ENCODE measurements around the gene MAP6D1.

Gene MAP6D1

GRCh38 chr3:183825456-183826161 lies at the start of gene MAP6D1:
MAP6D1 (minus strand) TSS chr3:183825577; CDS start chr3:183825547, 30 bp downstream.
- DNase-seq (ENCODE audit: low read depth in 2 of 2) = peak in 1 of 2 experiments; percentile 28

DNA sequence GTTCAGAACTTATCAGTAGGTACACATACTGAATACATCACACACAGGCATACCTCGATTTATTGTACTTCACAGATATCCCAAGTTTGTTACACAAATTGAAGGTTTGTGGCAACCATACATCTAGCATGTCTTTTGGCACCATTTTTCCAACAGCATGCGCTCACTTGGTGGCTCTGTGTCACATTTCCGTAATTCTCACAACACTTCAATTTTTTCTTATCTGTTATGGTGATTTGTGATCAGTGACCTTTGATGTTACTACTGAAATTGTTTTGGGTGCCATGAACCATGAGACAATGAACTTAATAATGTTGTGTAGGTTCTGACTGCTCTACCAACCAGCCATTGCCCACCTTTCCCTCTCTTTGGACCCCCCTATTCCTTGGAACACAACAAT lies 48.5 kb upstream of the MAP6D1 start:
- no peak for DNase-seq (ENCODE audit: low read depth in 2 of 2)

DNA sequence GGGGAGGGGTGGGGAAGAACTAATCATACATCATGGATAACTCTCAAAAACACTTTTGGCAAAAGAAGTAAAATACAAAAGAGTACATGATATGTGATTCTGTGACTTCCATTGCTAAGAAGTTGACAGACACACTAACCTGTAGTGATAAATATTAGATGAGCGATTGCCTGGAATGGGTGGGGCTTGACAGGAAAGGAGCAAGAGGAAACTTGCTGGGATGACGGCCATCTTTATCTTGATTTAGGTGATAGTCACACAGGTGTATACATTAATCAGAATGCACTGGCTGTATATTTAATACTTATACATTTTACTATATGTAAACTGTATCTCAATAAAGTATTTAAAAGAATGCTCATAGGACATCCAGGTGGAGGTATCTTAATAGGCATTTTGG lies 46.2 kb upstream of the MAP6D1 start:
- no peak for DNase-seq (ENCODE audit: low read depth in 2 of 2)

- DNase-seq (ENCODE audit: low read depth in 2 of 2) = no peak
These were observed 45.2 kb upstream of the MAP6D1 start for GRCh38 chr3:183870563-183870962.

GRCh38 chr3:183868796-183869195 lies 43.4 kb upstream of the MAP6D1 start:
- no peak for DNase-seq (ENCODE audit: low read depth in 2 of 2)

DNA sequence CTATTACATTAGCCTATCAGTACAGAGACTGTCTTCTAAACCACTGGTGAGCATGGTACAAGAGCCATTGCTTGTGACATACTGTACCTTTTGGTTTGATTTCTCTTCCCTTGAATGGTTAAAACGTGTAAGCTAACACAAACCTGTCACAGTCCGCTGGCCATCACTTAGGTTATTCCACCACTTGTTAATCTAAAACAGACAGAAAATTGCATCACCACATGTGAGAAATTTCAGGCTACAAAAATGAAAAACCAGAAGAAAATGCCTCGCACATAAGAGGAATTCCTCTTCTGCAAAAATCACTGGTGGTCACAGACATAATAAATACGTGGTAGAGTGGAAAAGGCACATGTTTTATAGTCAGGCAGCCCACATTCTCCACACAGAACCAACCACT lies 37.2 kb upstream of the MAP6D1 start:
- DNase-seq (ENCODE audit: low read depth in 2 of 2) = no peak

GRCh38 chr3:183857863-183858262 lies 32.5 kb upstream of the MAP6D1 start:
- DNase-seq (ENCODE audit: low read depth in 2 of 2) = no peak

DNA sequence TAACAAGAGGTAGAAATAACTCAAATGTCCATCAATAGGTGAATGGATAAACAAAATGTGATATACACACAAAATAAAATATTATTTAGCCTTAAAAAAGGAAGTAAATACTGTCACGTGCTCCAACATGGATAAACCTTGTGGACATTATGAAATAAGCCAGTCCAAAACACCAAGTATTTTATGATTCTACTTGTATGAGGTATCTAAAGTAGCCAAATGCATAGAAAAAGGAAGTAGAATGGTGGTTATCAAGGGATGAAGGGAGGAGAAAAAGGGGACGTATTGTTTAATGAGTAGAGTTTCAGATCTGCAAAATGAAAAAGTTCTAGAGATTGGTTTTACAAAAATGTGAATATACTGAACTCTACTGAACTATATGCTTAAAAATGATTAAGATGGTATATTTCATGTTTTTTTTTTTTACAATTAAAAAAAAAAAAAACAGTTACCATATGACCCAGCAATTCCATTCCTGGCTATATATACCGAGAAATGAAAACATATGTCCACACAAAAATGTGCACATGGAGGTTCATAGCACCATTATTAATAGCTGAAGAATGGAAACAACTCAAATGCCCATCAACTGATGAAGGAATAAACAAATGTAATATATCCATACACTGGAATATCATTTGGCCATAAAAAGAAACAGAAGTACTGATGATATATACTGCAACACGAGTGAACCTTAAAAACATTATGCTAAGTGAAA lies 29.1 kb upstream of the MAP6D1 start:
- DNase-seq (ENCODE audit: low read depth in 2 of 2) = no peak

DNA sequence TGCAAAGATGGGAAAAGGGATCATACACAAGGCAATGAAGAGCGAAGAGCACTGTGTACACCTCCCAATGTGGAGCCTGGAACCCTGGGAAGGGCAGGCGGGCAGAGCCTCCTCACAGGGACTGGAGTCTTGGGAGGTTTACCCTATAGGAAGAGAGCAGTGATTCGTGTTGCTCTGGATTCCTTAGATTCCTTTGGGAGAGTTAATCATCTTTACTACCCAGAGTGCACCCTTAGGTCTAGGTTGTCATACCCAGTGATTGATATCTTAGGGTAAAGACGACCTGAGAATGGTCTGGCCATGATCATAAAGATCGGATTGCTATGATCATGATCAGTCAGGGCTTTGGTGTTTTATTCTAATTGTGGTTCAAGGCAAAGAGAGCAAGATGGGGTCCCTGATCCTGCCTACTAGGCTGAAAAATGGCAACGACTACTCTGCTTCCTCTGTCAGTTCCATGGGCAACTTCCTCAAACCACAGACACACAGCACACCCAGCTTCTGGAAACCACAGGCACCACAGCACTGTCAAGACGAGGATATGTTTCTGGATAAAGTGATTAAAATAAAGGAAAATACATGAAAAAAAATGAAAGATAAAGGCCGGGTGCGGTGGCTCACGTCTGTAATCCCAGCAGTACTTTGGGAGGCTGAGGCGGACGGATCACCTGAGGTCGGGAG lies 20.4 kb upstream of the MAP6D1 start:
- no peak for DNase-seq (ENCODE audit: low read depth in 2 of 2)

DNA sequence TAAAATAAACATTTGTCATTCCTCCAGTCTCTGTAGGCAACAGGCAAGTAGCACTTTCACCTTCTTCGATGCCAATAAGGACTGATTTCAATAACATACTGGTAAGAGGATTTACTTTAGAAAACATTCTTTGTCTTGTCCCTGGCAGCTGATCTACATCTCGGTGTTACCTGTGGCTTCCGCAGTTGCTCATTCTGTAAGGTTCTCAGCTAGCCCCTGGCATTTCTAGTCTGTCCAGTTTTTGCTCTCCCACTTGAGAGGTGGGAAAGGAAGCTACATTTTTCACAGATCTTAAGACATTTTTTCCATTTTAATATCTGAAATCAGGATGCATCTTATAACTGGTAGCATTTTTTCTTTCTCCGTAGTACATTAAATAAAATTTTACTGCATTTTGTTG lies 19.7 kb upstream of the MAP6D1 start:
- no peak for DNase-seq (ENCODE audit: low read depth in 2 of 2)

DNA sequence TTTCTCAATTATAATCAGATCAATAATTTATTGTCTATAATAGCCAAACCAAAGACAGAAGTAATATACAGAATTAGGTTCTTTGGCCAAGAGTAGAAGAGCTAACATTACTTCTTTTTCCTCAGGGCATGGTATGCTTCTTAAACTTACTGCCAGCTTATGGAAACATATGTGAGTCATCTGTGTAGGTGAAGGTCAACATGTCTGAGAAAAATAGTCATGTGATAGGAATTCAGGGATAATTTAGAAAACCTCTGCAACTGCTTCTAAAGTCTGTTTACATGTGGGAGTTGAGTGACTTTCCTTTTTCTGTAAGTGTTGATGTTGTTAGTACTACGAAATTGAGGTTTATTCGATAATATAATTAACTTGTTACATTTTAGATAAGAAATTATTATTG lies 19.2 kb upstream of the MAP6D1 start:
- no peak for DNase-seq (ENCODE audit: low read depth in 2 of 2)

GRCh38 chr3:183839751-183840150 lies 14.4 kb upstream of the MAP6D1 start:
- no peak for DNase-seq (ENCODE audit: low read depth in 2 of 2)

- no peak for DNase-seq (ENCODE audit: low read depth in 2 of 2)
These were observed 12.5 kb upstream of the MAP6D1 start for GRCh38 chr3:183837894-183838293.

DNA sequence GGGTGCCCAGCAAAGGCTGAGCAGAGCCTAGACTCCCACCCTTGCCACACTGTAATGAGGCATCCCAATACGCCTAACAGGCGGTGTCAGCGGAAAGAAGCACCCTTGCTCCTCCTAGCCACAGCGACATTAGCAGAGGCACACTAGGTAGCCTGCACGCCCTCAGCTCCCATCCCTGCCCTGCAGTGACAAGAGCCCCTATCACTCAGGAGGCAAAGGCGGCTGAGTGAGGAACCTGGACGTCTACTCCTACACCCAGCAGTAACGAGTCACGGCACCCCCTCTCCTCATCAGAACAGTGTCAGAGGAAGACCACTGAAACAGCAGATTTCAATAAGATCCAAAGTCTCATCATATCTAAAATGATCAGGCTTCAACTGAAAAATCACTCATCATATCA lies 12.0 kb upstream of the MAP6D1 start:
- DNase-seq (ENCODE audit: low read depth in 2 of 2) = no peak

DNA sequence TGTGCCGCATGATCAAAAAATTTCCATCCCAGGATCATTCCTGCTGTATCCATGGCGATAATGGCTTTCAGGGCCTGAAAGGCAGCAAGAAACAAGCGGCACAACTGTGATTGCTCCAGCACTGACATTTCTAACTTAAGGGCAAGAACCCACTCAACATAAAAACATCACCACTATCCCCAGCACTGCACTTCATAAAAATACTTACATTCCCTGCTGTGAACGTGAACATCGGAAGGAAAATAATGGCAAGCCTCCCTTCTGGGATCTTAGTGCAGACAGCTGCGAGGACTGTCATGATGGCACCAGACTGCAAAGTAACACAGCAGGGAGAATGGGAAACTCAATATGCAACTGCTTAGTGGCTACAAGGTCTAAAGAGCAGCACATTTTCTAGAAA lies 8.1 kb upstream of the MAP6D1 start:
- DNase-seq (ENCODE audit: low read depth in 2 of 2) = no peak

DNA sequence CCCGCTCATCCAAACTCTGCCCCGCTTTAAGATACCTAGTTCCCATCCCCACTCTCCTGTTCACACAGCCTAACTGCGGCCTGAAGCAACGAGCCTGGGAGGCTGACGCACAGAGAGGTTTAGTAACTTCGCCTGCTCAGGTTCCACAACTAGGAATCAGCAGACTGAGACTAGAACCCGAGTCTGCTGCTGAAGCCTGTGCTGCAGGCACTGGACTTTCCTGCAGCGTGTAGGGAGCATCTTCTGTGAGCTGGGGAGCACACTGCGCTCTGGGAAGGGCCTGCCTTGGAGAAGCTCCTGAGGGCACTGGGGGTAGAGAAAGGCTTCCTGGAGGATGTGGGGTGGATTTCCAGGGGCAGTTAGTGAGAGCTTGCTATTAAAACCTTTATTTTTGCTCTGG lies 4.8 kb upstream of the MAP6D1 start:
- DNase-seq (ENCODE audit: low read depth in 2 of 2) = no peak

DNA sequence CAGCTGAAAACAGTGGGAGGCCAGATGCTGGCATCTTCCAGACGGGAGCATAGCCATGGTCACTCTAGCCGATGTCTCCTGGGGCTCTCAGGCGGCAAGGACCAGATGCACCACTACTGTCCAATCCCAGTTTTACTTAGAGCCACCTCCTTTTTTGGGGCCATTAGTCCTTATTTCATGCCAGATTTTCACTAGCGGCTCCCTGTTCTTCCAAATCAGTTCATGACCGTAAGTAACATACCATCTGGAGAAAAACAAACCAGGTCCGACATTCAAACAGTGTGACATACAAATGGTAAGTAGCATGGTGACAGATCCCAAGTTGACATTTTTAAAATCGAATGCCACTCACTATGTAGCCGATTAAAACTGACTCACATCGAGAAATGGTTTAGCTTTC lies 4.1 kb upstream of the MAP6D1 start:
- no peak for DNase-seq (ENCODE audit: low read depth in 2 of 2)

DNA sequence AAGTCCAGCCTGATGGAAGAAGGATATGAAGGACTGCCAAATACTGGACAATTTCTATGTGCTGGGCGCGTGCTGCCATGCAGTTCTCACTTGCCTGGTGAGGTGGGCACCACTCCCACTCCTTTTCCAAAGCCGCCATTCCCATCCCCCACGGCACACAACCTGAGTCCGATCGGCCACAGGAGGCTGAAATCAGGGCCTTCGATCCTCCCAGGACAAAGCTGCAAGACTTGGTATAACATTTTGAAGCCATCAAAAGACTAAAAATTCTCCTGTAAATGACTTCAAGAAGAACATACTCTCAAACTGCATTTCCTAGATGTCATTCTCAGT lies 3.1 kb upstream of the MAP6D1 start:
- DNase-seq (ENCODE audit: low read depth in 2 of 2) = no peak

DNA sequence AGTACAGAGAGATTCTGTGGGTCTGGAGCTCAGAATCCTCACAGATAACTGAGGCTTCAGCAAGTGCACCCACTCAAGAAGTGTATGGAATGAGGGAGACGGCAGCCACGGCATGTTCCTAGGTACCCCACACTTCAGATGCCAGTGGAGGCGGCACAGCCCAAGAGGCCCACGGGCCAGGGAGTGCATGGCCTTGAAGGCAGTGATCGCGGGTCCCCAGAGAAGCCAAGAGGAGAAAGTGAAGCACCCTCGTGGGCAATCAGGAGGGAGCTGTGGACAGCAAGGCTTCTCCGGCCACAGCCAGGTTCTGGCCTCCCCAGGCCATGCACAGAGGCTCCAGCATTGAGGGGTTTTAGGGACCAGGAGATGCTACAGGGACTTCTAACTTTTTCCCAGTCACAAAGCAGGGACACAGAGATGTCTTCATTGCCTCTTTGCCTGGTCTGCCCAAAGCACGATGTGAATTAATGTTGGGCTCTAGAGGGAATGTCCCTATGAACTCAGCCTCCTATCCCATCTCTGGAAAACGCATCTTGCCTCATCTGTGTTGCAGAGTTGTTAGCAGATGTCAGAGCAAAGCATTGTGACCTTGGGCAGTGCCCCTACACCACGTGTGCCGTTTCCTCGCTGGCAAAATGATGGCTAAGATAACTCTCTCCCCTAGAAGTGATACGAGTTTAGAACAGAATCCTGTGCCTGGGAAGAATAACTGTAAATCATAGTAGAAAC lies 2.6 kb upstream of the MAP6D1 start:
- DNase-seq (ENCODE audit: low read depth in 2 of 2) = no peak

- DNase-seq (ENCODE audit: low read depth in 2 of 2) = no peak
These were observed 1.3 kb upstream of the MAP6D1 start for GRCh38 chr3:183826448-183827250.

DNA sequence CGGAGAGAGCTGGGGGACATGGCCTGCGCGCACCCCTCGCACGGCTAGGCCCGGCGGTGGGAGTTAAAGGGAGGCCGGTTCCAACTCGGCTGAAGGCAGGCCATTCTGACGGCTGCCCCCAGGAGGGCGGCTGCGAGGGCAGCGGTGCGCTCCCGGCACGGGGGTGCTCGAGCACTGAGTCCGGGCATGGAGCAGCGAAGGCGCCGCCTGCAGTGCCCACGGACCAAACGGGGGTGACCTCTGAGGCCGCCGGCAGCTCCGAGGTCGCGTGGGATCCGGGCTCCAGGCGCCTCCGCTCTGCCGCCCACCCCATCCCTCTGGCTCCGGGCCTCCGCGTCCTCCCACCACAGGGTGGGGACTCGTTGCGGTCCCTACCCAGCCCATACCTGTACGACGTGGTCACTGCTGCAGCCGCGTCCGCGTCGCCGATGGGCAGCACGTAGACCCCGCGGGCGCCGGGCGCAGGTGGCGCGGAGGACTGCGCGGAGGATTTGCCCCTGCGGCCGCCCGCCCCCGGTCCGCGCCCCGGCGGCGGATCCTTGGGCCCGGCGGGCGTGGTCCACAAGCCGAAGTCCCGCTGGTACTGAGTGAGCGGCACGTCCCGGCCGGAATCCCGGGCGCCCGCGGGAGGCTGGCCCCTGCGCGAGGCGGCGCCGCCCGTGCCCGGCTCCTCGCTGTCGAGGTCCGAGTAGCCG lies 469 bp downstream of the MAP6D1 start:
- no peak for DNase-seq (ENCODE audit: low read depth in 2 of 2)
